HFFc6 (cell line): Measurements from ENCODE around the gene PCDH1. TPM values are rescaled to one million over a fixed set of nuclear protein-coding genes. Genes with fewer than 3 reads are reported as not detected.

Source experiments
- DNase-seq: peaks from one replicate; pipeline ENCODE4 v3.0.0-alpha.2; 2018
- H3K27ac Mint-ChIP-seq: 2 replicates; pipeline ENCODE4 v1.8.0; 2020; ENCODE audit warnings: mild to moderate bottlenecking, mixed read lengths
- H3K27me3 Mint-ChIP-seq: 2 replicates; pipeline ENCODE4 v1.8.0; 2021; ENCODE audit warnings: mild to moderate bottlenecking, moderate library complexity, mixed read lengths; ENCODE audit not compliant: insufficient read depth
- H3K36me3 Mint-ChIP-seq: 2 replicates; pipeline ENCODE4 v1.8.0; 2021; ENCODE audit warnings: low read depth, mixed read lengths
- H3K4me1 Mint-ChIP-seq: 2 replicates; pipeline ENCODE4 v1.8.0; 2020; ENCODE audit warnings: low read depth, mixed read lengths
- H3K4me3 Mint-ChIP-seq: 2 replicates; pipeline ENCODE4 v1.8.0; 2020; ENCODE audit warnings: mild to moderate bottlenecking, moderate library complexity, mixed read lengths
- H3K9me3 Mint-ChIP-seq: 2 replicates; pipeline ENCODE4 v1.8.0; 2020; ENCODE audit warnings: mild to moderate bottlenecking, mixed read lengths
- CTCF ChIP-seq: fragments of 200-600 bp; sonication (generic); IDR thresholded peaks from 2 replicates; pipeline ENCODE4 v1.5.0; 2021; ENCODE audit warnings: antibody characterized with exemption, mild to moderate bottlenecking
- total RNA-seq, 6 experiments: library from RNA; stranded (reverse); fragmentation: NEBNext Ultra II Directional; extraction: Animal tissue kit (Norgen Biotek cat#: 25700); gene quantifications; 2 replicates in 1 of 6; 3 replicates in 5 of 6; pipeline ENCODE4 v1.2.3, GENCODE V29; 2021

Gene PCDH1
- total RNA-seq, 6 experiments from 2014 or later, result 0.07 to 0.18 (median 0.07) TPM; not detected in 1

- H3K27ac Mint-ChIP-seq, result no peak overlapping the region
- no peak for DNase-seq
- peaks cover 52% of the 10 kb centered on the region for H3K27me3 Mint-ChIP-seq
- no peaks in the 10 kb centered on the region for H3K9me3 Mint-ChIP-seq
- H3K4me3 Mint-ChIP-seq, result no peak overlapping the region
- no peak for TF ChIP-seq CTCF
- no peaks in the 10 kb centered on the region for H3K36me3 Mint-ChIP-seq
- no peaks in the 10 kb centered on the region for H3K4me1 Mint-ChIP-seq
Observed at GRCh38 chr5:141862936-141863543, 15.2 kb downstream of the PCDH1 start.

GRCh38 chr5:141861194-141861593 lies 17.0 kb downstream of the PCDH1 start:
- no peak for DNase-seq
- H3K27me3 Mint-ChIP-seq, result peaks cover 39% of the 10 kb centered on the region
- H3K9me3 Mint-ChIP-seq, result no peaks in the 10 kb centered on the region
- H3K36me3 Mint-ChIP-seq, result no peaks in the 10 kb centered on the region
- TF ChIP-seq CTCF, result no peak
- H3K4me1 Mint-ChIP-seq, result no peaks in the 10 kb centered on the region
- H3K27ac Mint-ChIP-seq, result no peak overlapping the region
- H3K4me3 Mint-ChIP-seq, result no peak overlapping the region

- Mint-ChIP-seq H3K9me3 (no peaks in the 10 kb centered on the region), H3K27ac (no peak overlapping the region), H3K4me1 (no peaks in the 10 kb centered on the region), H3K4me3 (no peak overlapping the region), H3K36me3 (no peaks in the 10 kb centered on the region), H3K27me3 (peaks cover 29% of the 10 kb centered on the region)
- no peak for TF ChIP-seq CTCF
- no peak for DNase-seq
Observed at GRCh38 chr5:141858079-141858765, 20.0 kb downstream of the PCDH1 start.

GRCh38 chr5:141857226-141857625 lies 21.0 kb downstream of the PCDH1 start:
- H3K4me3 Mint-ChIP-seq, result no peak overlapping the region
- H3K4me1 Mint-ChIP-seq, result no peaks in the 10 kb centered on the region

GRCh38 chr5:141856037-141856790 lies 22.0 kb downstream of the PCDH1 start:
- Mint-ChIP-seq H3K27me3 (peaks cover 20% of the 10 kb centered on the region), H3K9me3 (no peaks in the 10 kb centered on the region), H3K4me3 (no peak overlapping the region), H3K4me1 (no peaks in the 10 kb centered on the region), H3K36me3 (no peaks in the 10 kb centered on the region), H3K27ac (no peak overlapping the region)
- no peak for TF ChIP-seq CTCF
- DNase-seq, result no peak

More at GRCh38 chr5:141857226-141857625, 21.0 kb downstream of the PCDH1 start:
- peaks cover 26% of the 10 kb centered on the region for H3K27me3 Mint-ChIP-seq
- no peaks in the 10 kb centered on the region for H3K36me3 Mint-ChIP-seq
- no peak for DNase-seq
- no peak overlapping the region for H3K27ac Mint-ChIP-seq
- H3K9me3 Mint-ChIP-seq, result no peaks in the 10 kb centered on the region
- TF ChIP-seq CTCF, result no peak
